ENCODE measurements around the gene CCDC127. TPM values are rescaled to one million over a fixed set of nuclear protein-coding genes. Genes with fewer than 3 reads are reported as not detected.
A peak's percentile ranks its signal among the peaks of the same experiment; 100 is the strongest.
"Not testable (repeated sequence)": the region's sequence is repeated elsewhere in the genome, so short reads cannot be mapped to it uniquely, and the experiment has no call there.

CCDC127 gene
- total RNA-seq, 2 experiments from 2014 or later, result 3.6 to 4.0 TPM

DNA sequence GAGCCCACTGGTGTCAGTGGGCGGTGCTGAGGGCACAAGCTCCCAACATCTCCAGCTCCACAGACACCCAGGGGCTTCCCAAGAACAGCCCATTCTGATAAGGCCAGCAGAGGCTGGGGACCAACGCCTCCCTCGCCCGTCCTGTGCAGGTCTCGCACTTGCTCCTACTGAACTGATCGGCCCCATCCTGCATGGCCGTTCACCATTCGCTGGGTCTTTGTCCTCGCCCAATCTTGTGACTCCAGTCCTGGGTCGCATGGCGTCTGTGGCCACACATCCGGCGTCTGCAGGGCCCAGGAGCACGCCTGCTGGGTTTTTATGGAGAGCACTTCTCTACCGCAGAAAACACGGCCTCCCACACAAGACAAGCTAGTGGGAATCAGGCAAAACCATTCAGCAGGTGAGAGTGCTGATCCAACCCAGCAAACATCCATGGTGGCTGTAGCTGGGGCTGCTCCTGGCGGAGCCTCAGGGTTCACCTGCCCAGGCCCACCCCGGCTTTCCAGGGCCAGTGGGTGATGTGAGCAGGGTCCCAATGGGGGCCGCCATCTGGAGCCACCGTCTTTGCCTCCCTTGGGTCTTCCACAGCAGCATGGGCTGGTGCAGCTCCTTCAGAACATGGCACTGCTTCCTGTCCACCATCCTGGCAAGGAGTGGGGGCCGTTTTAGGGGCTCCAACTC, 19.3 kb downstream of the CCDC127 start:
- Mint-ChIP-seq H3K36me3 (ENCODE audit: low read depth) (peaks cover 3% of the 10 kb centered on the region), H3K27ac (no peak overlapping the region)
- no peak for DNase-seq

DNA sequence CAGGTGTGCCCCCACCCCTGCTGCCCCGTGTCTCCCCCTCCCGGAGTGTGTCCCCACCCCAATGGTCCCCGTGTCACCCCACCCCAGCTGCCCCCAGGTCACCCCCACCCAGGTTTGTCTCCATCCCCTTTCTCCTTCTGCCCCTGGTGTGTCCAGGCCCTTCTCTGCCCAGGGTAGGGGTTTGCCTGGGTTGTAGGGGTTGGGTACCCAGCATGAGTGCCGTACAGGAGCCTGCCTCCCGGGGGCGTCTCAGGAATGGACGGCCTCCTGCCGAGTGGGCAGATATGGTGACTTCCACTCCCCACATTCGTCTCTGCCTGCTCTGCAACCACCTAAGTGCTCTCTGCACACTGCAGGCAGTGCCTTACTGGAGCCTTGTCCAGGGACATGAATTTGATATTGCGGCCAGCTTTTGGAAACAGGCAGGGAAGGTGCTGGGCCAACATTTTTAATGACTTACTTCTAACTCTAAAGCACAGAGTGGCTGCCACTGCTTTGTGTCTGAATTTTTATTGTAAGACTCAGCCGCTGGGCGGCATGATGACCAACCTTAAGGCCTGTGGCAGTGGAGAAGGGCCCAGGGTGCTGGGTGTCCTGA, 20.0 kb downstream of the CCDC127 start:
- H3K27me3 Mint-ChIP-seq (ENCODE audit: low read depth), result no peaks in the 10 kb centered on the region
- H3K27ac Mint-ChIP-seq, result no peak overlapping the region
- CTCF ChIA-PET, result no interaction called here
- no peak for DNase-seq
- no peaks in the 10 kb centered on the region for H3K4me1 Mint-ChIP-seq (ENCODE audit: low read depth)
- intact Hi-C loops (cut with micrococcal nuclease), result no loop called here
- H3K4me3 Mint-ChIP-seq, result no peak overlapping the region
- no peaks in the 10 kb centered on the region for H3K9me3 Mint-ChIP-seq
- H3K36me3 Mint-ChIP-seq (ENCODE audit: low read depth), result peaks cover 2% of the 10 kb centered on the region

More for the DNA sequence above, 19.3 kb downstream of the CCDC127 start:
- H3K4me3 Mint-ChIP-seq, result no peak overlapping the region
- H3K27me3 Mint-ChIP-seq (ENCODE audit: low read depth), result no peaks in the 10 kb centered on the region
- intact Hi-C loops (cut with micrococcal nuclease), result no loop called here
- CTCF ChIA-PET, result no interaction called here
- H3K9me3 Mint-ChIP-seq, result no peaks in the 10 kb centered on the region
- no peaks in the 10 kb centered on the region for H3K4me1 Mint-ChIP-seq (ENCODE audit: low read depth)

- DNase-seq; CTCF ChIA-PET; H3K9me3 Mint-ChIP-seq; H3K4me1 Mint-ChIP-seq (ENCODE audit: low read depth); H3K4me3 Mint-ChIP-seq; H3K27ac Mint-ChIP-seq; H3K36me3 Mint-ChIP-seq (ENCODE audit: low read depth); intact Hi-C loops (cut with micrococcal nuclease); H3K27me3 Mint-ChIP-seq (ENCODE audit: low read depth): not testable (repeated sequence)
These were observed 20.9 kb downstream of the CCDC127 start for GRCh38 chr5:197031-197430.

GRCh38 chr5:196350-196749, 21.6 kb downstream of the CCDC127 start:
- Mint-ChIP-seq H3K4me1 (ENCODE audit: low read depth) (no peaks in the 10 kb centered on the region), H3K9me3 (no peaks in the 10 kb centered on the region), H3K27me3 (ENCODE audit: low read depth) (no peaks in the 10 kb centered on the region), H3K27ac (no peak overlapping the region), H3K36me3 (ENCODE audit: low read depth) (no peaks in the 10 kb centered on the region), H3K4me3 (no peak overlapping the region)
- CTCF ChIA-PET, result no interaction called here
- intact Hi-C loops (cut with micrococcal nuclease), result no loop called here
- DNase-seq, result no peak

DNA sequence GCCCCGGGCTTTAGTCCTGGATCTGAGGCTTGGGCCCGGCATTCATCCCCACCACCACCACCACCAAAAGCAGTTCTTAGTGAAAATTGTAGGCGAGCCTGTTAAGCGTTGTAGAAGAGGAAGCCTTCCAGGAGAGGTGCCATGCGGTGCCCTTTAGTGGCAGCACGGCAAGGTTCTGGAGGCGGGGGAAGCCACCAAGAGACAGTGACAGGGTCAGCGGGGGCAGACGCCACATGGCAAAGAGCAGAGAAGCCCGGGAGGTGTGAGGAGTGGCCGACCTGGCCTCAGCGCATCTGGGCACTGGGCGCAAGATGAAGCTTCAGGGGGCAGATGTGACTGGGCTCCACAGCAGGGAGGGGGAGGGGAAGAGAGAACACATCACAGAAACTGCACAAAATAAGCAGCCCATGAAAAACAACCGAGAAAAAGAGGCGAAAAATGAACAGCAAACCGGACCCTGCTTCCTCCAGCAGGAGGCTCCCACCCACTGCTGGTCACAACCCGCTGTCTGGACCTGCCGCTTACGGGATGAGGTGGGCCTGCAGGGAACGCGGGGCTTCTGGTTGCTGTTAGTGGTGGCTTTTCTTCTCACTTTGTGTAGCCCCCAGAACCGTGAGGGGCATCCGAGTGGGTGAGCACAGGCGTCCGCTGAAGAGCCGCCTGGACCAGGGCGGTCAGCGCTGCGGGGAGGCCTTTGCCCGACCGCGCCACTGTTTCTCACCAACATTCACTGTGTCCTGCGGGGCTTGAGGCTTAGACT, 22.4 kb downstream of the CCDC127 start:
- Mint-ChIP-seq H3K4me1 (ENCODE audit: low read depth) (no peaks in the 10 kb centered on the region), H3K4me3 (no peak overlapping the region), H3K27me3 (ENCODE audit: low read depth) (no peaks in the 10 kb centered on the region), H3K27ac (no peak overlapping the region), H3K36me3 (ENCODE audit: low read depth) (no peaks in the 10 kb centered on the region), H3K9me3 (no peaks in the 10 kb centered on the region)
- CTCF ChIA-PET, result no interaction called here
- DNase-seq, result no peak
- intact Hi-C loops (cut with micrococcal nuclease), result no loop called here

GRCh38 chr5:194603-195209, 23.2 kb downstream of the CCDC127 start:
- H3K4me1 Mint-ChIP-seq (ENCODE audit: low read depth), result peaks cover 4% of the 10 kb centered on the region
- no peaks in the 10 kb centered on the region for H3K27me3 Mint-ChIP-seq (ENCODE audit: low read depth)
- no peak overlapping the region for H3K27ac Mint-ChIP-seq
- no peak overlapping the region for H3K4me3 Mint-ChIP-seq
- H3K36me3 Mint-ChIP-seq (ENCODE audit: low read depth), result no peaks in the 10 kb centered on the region
- CTCF ChIA-PET, result no interaction called here
- intact Hi-C loops (cut with micrococcal nuclease), result no loop called here
- no peaks in the 10 kb centered on the region for H3K9me3 Mint-ChIP-seq
- no peak for DNase-seq

- no peak overlapping the region for H3K4me3 Mint-ChIP-seq
These were observed 23.9 kb downstream of the CCDC127 start for GRCh38 chr5:194102-194501.

GRCh38 chr5:192970-193831, 24.8 kb downstream of the CCDC127 start:
- CTCF ChIA-PET, result no interaction called here
- Mint-ChIP-seq H3K4me1 (ENCODE audit: low read depth) (peaks cover 10% of the 10 kb centered on the region), H3K27ac (no peak overlapping the region), H3K4me3 (no peak overlapping the region), H3K9me3 (no peaks in the 10 kb centered on the region), H3K27me3 (ENCODE audit: low read depth) (peaks cover 4% of the 10 kb centered on the region), H3K36me3 (ENCODE audit: low read depth) (no peaks in the 10 kb centered on the region)
- DNase-seq, result no peak
- intact Hi-C loops (cut with micrococcal nuclease), result no loop called here

More at GRCh38 chr5:194102-194501, 23.9 kb downstream of the CCDC127 start:
- no peak overlapping the region for H3K27ac Mint-ChIP-seq
- intact Hi-C loops (cut with micrococcal nuclease), result no loop called here
- H3K4me1 Mint-ChIP-seq (ENCODE audit: low read depth), result peaks cover 4% of the 10 kb centered on the region
- no peak for DNase-seq
- H3K36me3 Mint-ChIP-seq (ENCODE audit: low read depth), result no peaks in the 10 kb centered on the region
- H3K9me3 Mint-ChIP-seq, result no peaks in the 10 kb centered on the region
- no peaks in the 10 kb centered on the region for H3K27me3 Mint-ChIP-seq (ENCODE audit: low read depth)
- CTCF ChIA-PET, result no interaction called here

DNA sequence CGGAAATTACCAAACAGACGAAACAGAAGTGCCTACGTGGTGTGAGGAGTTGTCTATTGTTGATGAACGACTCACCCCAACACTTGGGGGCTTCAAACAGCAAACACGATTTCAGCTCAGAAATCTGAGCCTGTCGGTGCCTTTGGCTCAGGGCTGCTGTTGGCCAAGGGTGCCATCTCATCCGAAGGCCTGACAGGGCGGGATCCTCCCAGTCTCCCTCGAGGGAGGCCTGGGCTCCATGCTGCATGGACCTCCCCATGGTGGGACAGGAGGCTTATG, 25.3 kb downstream of the CCDC127 start:
- Mint-ChIP-seq H3K27me3 (ENCODE audit: low read depth) (peaks cover 4% of the 10 kb centered on the region), H3K36me3 (ENCODE audit: low read depth) (no peaks in the 10 kb centered on the region), H3K4me3 (no peak overlapping the region), H3K27ac (no peak overlapping the region), H3K9me3 (no peaks in the 10 kb centered on the region), H3K4me1 (ENCODE audit: low read depth) (peaks cover 11% of the 10 kb centered on the region)
- intact Hi-C loops (cut with micrococcal nuclease), result no loop called here
- CTCF ChIA-PET, result no interaction called here
- no peak for DNase-seq

DNA sequence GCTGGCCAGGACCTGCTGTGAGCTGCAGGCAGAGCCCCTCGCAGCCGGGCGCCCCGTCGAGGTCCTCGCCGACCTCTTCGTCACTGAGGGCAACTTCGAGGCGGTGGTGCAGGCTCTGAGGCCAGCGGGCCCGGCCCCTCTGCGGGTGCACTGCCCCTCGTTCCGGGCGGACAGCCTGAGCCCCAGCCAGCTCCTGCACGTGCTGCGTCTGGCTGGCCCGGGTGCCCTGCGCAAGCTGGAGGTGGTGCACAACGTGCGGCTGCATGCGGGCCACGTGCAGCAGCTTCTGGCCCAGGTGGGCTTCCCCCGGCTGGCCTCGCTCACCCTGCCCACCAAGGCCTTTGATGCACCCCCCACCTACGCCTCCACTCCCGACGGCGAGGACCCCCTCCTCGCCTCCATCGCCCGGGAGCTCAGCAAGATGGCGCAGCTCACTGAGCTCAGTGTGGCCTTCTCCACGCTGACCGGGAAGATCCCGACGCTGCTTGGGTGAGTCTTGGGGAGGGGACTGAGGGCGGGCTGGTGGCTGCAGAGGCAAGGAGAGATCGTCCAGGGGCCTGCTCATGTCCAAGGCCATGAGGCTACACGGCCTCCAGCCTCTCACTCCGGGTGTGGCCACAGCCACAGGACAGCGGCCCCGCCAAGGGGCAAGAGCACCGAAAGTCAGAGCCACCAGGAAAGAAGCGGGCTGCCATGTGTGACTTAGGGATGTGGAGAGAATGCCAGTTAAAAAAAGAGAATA, 25.8 kb downstream of the CCDC127 start:
- no peak overlapping the region for H3K4me3 Mint-ChIP-seq

DNA sequence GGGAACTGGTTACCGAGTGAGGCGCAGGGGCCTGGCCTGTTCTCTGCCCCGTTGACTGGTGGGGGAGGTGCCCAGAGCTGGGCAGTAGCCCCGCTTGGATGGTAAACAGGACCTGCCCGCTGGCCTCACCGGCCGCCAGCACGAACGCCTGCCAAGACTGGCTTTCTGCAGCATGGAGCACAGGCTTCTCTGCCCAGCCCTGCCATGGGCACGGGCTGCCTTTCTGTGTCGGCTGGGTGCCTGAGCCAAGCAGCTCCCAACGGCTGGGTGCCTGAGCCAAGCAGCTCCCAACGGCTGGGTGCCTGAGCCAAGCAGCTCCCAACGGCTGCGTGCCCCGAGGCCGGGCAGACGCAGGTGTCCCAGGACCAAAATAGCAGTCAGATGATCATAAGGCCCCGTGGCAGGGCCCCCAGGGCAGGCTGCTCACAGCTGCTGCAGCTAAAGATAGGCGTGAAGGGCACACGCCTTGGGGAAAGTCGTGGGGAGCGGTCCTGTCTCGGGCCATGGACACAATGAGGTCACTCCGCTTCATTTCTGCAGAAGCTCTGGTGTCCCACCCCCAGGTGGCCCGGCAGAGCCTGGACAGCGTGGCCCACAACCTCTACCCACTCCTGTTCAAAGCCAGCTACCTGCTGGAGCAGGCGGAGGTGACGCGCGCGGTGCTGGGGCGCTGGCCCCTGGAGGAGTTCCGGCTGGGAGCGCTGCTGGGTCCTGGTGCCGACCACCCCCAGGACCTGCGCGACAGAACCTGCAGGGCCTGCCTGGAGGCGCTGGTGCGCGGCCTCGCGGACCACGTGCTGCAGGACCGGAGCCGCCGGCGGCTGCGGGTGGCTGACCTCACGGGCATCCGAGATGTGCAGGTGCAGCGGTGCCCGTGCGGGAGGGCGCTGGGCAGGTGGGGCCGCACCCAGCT, 26.7 kb downstream of the CCDC127 start, which contains the start of gene LRRC14B:
TSS of gene LRRC14B (plus strand) at position 460 of the 913 bp plus-strand sequence. CDS start at position 504, 44 bp downstream.
- Mint-ChIP-seq H3K27me3 (ENCODE audit: low read depth) (peaks cover 4% of the 10 kb centered on the region), H3K36me3 (ENCODE audit: low read depth) (no peaks in the 10 kb centered on the region), H3K27ac (no peak within 1 kb of the TSS), H3K4me3 (no peak within 1 kb of the TSS), H3K9me3 (no peaks in the 10 kb centered on the region), H3K4me1 (ENCODE audit: low read depth) (peaks cover 11% of the 10 kb centered on the region)
- intact Hi-C loops (cut with micrococcal nuclease), result no loop called here
- CTCF ChIA-PET, result interaction anchor here (0.6 to 0.9 kb wide), 2 partner anchors 19 to 58 kb away, joined by 3 to 4 read pairs; no protein-coding TSS in a partner anchor
- peak; percentile 26 for DNase-seq

More for the DNA sequence above, 25.8 kb downstream of the CCDC127 start:
- Mint-ChIP-seq H3K27me3 (ENCODE audit: low read depth) (peaks cover 4% of the 10 kb centered on the region), H3K27ac (no peak overlapping the region), H3K4me1 (ENCODE audit: low read depth) (peaks cover 11% of the 10 kb centered on the region), H3K36me3 (ENCODE audit: low read depth) (no peaks in the 10 kb centered on the region), H3K9me3 (no peaks in the 10 kb centered on the region)
- CTCF ChIA-PET, result no interaction called here
- intact Hi-C loops (cut with micrococcal nuclease), result no loop called here
- DNase-seq, result no peak
